IMR-90 (cell line): ENCODE results near the gene GSTO1. TPM values are rescaled to one million over a fixed set of nuclear protein-coding genes. Genes with fewer than 3 reads are reported as not detected.

ENCODE experiments used
- ATAC-seq: fragments of 200-7000 bp; cut with Tn5 transposase; 2 replicates; pipeline ENCODE4 v1.9.1; 2020; ENCODE audit warnings: low read depth, mild to moderate bottlenecking, moderate library complexity
- BruUV-seq: library from RNA; stranded (reverse); fragments of 400-500 nt; replicated peaks from 2 replicates; lab custom pipeline; 2021; lab: Mats Ljungman, UMichigan
- CTCF ChIA-PET: fragments of 300-600 bp; formaldehyde crosslinking; extraction: SDS; loops from one replicate; lab custom pipeline; 2021; ENCODE audit warnings: antibody characterized with exemption; lab: Yijun Ruan, JAX
- POLR2A ChIA-PET: fragments of 300-600 bp; sonication (Branson Sonifier 250); formaldehyde crosslinking; loops from one replicate; lab custom pipeline; 2022; ENCODE audit warnings: antibody characterized with exemption; ENCODE audit not compliant: unreplicated experiment; lab: Charles Lee
- DNase-seq: peaks from one replicate; pipeline ENCODE4 v3.0.0; 2013
- H2AFZ ChIP-seq: replicated peaks from 2 replicates; pipeline ENCODE3; 2013; ENCODE audit warnings: low read length, mild to moderate bottlenecking; ENCODE audit not compliant: poor library complexity
- H2AK5ac ChIP-seq: 2 replicates; pipeline ENCODE4 v1.6.1; 2013; ENCODE audit warnings: low read depth, low read length, inconsistent platforms
- H2AK9ac ChIP-seq: replicated peaks from 2 replicates; pipeline ENCODE3; 2013; ENCODE audit warnings: mild to moderate bottlenecking, low read depth, low read length, moderate library complexity; ENCODE audit not compliant: poor library complexity
- H2BK120ac ChIP-seq: 2 replicates; pipeline ENCODE4 v1.6.1; 2013; ENCODE audit warnings: low read depth, low read length, inconsistent platforms
- H2BK15ac ChIP-seq: 3 replicates; pipeline ENCODE4 v1.6.1; 2013; ENCODE audit warnings: low read depth, low read length, inconsistent platforms
- H2BK20ac ChIP-seq: 2 replicates; pipeline ENCODE4 v1.6.1; 2013; ENCODE audit warnings: low read depth, mild to moderate bottlenecking, inconsistent platforms, low read length, moderate library complexity
- H2BK5ac ChIP-seq: 2 replicates; pipeline ENCODE4 v1.6.1; 2013; ENCODE audit warnings: mild to moderate bottlenecking, low read depth, low read length, inconsistent platforms; ENCODE audit not compliant: poor library complexity, severe bottlenecking
- H3K14ac ChIP-seq: replicated peaks from 2 replicates; pipeline ENCODE4 v1.6.1; 2013; ENCODE audit warnings: low read depth, low read length, inconsistent platforms
- H3K18ac ChIP-seq: 2 replicates; pipeline ENCODE4 v1.6.1; 2013; ENCODE audit warnings: low read depth, low read length, control low read depth
- H3K23ac ChIP-seq: 2 replicates; pipeline ENCODE4 v1.6.1; 2013; ENCODE audit warnings: low read depth, low read length, inconsistent platforms
- H3K27ac ChIP-seq: 2 replicates; pipeline ENCODE4 v1.5.1; 2013; ENCODE audit warnings: mild to moderate bottlenecking, control low read depth, low read length; ENCODE audit not compliant: insufficient read depth
- H3K27me3 ChIP-seq: 2 replicates; pipeline ENCODE4 v1.6.1; 2013; ENCODE audit warnings: low read length; ENCODE audit not compliant: control insufficient read depth, insufficient read depth
- H3K36me3 ChIP-seq: 2 replicates; pipeline ENCODE4 v1.6.1; 2013; ENCODE audit warnings: low read length, mixed read lengths; ENCODE audit not compliant: control insufficient read depth, insufficient read depth
- H3K4ac ChIP-seq: 2 replicates; pipeline ENCODE4 v1.6.1; 2013; ENCODE audit warnings: low read depth, low read length, inconsistent platforms
- H3K4me1 ChIP-seq: 2 replicates; pipeline ENCODE4 v1.6.1; 2013; ENCODE audit warnings: low read length, mixed read lengths; ENCODE audit not compliant: control insufficient read depth, insufficient read depth
- H3K4me2 ChIP-seq: 2 replicates; pipeline ENCODE4 v1.6.1; 2013; ENCODE audit warnings: low read depth, mild to moderate bottlenecking, control low read depth, low read length, moderate library complexity
- H3K4me3 ChIP-seq: 2 replicates; pipeline ENCODE4 v1.5.1; 2013; ENCODE audit warnings: low read depth, mild to moderate bottlenecking, control low read depth, low read length, moderate library complexity; ENCODE audit not compliant: insufficient read depth
- H3K56ac ChIP-seq: 2 replicates; pipeline ENCODE4 v1.6.1; 2013; ENCODE audit warnings: low read length, inconsistent platforms; ENCODE audit not compliant: insufficient read depth; ENCODE audit errors: extremely low read depth
- H3K79me1 ChIP-seq, 2 experiments: 2 replicates each; pipeline ENCODE4 v1.6.1; 2013; ENCODE audit warnings: low read length in 2 of 2, inconsistent platforms in 1 of 2, low read depth in 1 of 2
- H3K9ac ChIP-seq: 2 replicates; pipeline ENCODE4 v1.6.1; 2013; ENCODE audit warnings: low read depth, low read length, control low read depth
- H3K9me1 ChIP-seq: 2 replicates; pipeline ENCODE4 v1.6.1; 2013; ENCODE audit warnings: low read length, inconsistent platforms; ENCODE audit not compliant: insufficient read depth
- H3K9me3 ChIP-seq: 2 replicates; pipeline ENCODE4 v1.6.1; 2013; ENCODE audit warnings: low read length; ENCODE audit not compliant: control insufficient read depth, insufficient read depth
- H4K20me1 ChIP-seq: 2 replicates; pipeline ENCODE4 v1.6.1; 2013; ENCODE audit warnings: low read length, inconsistent platforms; ENCODE audit not compliant: insufficient read depth
- H4K5ac ChIP-seq: 2 replicates; pipeline ENCODE4 v1.6.1; 2013; ENCODE audit warnings: mild to moderate bottlenecking, low read depth, low read length, control low read depth
- H4K8ac ChIP-seq, 2 experiments: 2 replicates each; pipeline ENCODE4 v1.6.1; 2013; ENCODE audit warnings: low read depth in 2 of 2, low read length in 2 of 2, control low read depth in 1 of 2, inconsistent platforms in 1 of 2
- H4K91ac ChIP-seq: 2 replicates; pipeline ENCODE4 v1.6.1; 2013; ENCODE audit warnings: low read depth, low read length, inconsistent platforms; ENCODE audit not compliant: insufficient read depth
- CHD1 ChIP-seq: IDR thresholded peaks from 2 replicates; pipeline ENCODE4 v1.6.1; 2012; ENCODE audit warnings: low read depth, low read length, improper control_type of control experiment
- MAZ ChIP-seq: IDR thresholded peaks from 2 replicates; pipeline ENCODE4 v1.6.1; 2012; ENCODE audit warnings: low read depth, mild to moderate bottlenecking, low read length, improper control_type of control experiment, moderate library complexity, borderline replicate concordance
- MXI1 ChIP-seq: IDR thresholded peaks from 2 replicates; pipeline ENCODE4 v1.6.1; 2012; ENCODE audit warnings: low read depth, mild to moderate bottlenecking, low read length, moderate library complexity, borderline replicate concordance
- POLR2A ChIP-seq: IDR thresholded peaks from 2 replicates; pipeline ENCODE4 v1.6.1; 2012; ENCODE audit warnings: mild to moderate bottlenecking, low read depth, low read length
- USF2 ChIP-seq: fragments of 150-350 bp; IDR thresholded peaks from 2 replicates; pipeline ENCODE4 v1.6.1; 2017; ENCODE audit warnings: mild to moderate bottlenecking, antibody characterized with exemption, low read length, low read depth
- WGBS, 2 experiments: methylation state at CpG; one replicate each; pipeline versions ENCODE4 v1.1.5 to v1.1.7; 2013; ENCODE audit warnings: missing lambda C conversion rate in 2 of 2; ENCODE audit not compliant: insufficient read length in 1 of 2; ENCODE audit errors: extremely low coverage in 2 of 2; 5-methylcytosine and 5-hydroxymethylcytosine counted together
- dilution Hi-C: fragments of 300-500 bp; cut with HindIII; formaldehyde crosslinking; loops from one replicate; pipeline ENCODE4 v1.14.3; 2018; ENCODE audit warnings: low sequenced_read_pairs; ENCODE audit not compliant: unreplicated experiment
- in situ Hi-C: fragments of 300-500 bp; cut with MboI; formaldehyde crosslinking; loops from 3 replicates; pipeline ENCODE4 v1.14.3; 2019; ENCODE audit warnings: low sequenced_read_pairs, inconsistent platforms, mixed read lengths
- intact Hi-C: fragments of 100-400 bp; cut with micrococcal nuclease; formaldehyde crosslinking; loops from 2 replicates; pipeline ENCODE4 v1.10.0; 2022
- polyA plus RNA-seq, 3 experiments: library from polyadenylated mRNA; depleted of rRNA; stranded (reverse); fragments of >200 nt; gene quantifications; 2 replicates each; pipeline ENCODE4 v1.2.3, GENCODE V29; 2012; ENCODE audit warnings: low replicate concordance in 1 of 3
- total RNA-seq: library from RNA; depleted of rRNA; stranded (reverse); fragments of >200 nt; gene quantifications from 2 replicates; pipeline ENCODE4 v1.2.3, GENCODE V29; 2012

Gene GSTO1
- total and polyA plus RNA-seq, 2 of the 4 experiments (the other 2 are of a cell fraction): 186 to 258 TPM

DNA sequence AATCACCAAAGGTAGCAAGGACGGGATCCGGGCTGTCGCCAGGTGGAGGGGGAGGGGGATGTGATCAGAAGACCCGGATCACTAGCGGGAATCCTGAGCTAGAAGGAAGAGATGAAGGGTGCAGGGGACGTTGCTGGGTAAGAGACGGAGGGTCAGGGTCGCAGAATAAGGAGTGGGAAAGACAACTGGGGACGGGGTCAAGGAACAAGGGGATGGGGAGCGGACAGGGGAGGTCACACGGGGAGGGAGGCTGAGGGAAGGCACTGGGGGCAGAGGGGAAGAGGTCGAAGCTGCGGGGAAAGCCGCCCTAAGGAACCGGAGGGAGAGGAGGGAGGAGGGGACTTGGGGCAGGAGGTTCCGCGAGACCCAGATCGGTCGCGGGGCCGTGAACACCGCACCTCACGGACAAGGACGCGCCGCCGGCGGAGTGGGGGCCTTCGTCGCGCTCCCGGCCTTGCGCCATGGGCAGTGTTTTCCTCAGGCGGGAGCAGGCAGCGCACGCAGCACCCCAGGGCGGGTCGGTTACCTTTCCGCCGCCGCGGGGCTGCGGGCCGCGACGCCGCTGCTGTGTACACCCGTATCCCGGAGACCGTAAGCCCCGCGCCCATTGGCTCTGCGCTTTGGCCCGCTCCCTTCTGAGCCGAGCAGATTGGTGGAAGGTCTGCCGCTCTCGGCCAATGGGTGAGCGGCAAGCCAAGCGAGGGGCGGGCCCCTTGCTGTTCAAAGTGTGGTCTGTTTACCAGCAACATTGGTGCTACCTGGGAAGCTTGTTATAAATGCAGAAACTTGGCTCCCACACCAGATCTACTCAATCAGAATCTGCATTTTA is 22.7 kb upstream of the GSTO1 start, which contains the start of gene CFAP43:
Gene CFAP43, minus strand, starts transcription at position 581 of the 829 bp plus-strand sequence. Its CDS starts 118 bp downstream, at position 463.
- H3K36me3 ChIP-seq: no peaks in the 10 kb centered on the region
- no peak within 1 kb of the TSS for H3K14ac ChIP-seq
- H2AFZ ChIP-seq: peak within 1 kb of the TSS; percentile 98
- no peaks in the 10 kb centered on the region for H3K9me3 ChIP-seq
- H3K4me3 ChIP-seq: peak within 1 kb of the TSS; percentile 96
- in situ Hi-C loops (no loop called here), dilution Hi-C loops (no loop called here), intact Hi-C loops (loop anchor here (2.0 kb wide), 1 partner anchor 63 kb away; no protein-coding TSS in a partner anchor)
- no peaks in the 10 kb centered on the region for H3K79me1 ChIP-seq
- no peak within 1 kb of the TSS for H4K91ac ChIP-seq
- no peak within 1 kb of the TSS for H2AK5ac ChIP-seq
- peak within 1 kb of the TSS; percentile 26 to 28; a peak in 1 of 4 replicates for H4K8ac ChIP-seq
- ChIA-PET CTCF (no interaction called here), POLR2A (no interaction called here)
- TF ChIP-seq POLR2A: no peak
- TF ChIP-seq MAZ: peak; percentile 39; the same call in 1 of the 2 replicates
- no peak for TF ChIP-seq USF2
- 0 out of 2 replicates have a peak, but pooled peaks have one; percentile 56 for TF ChIP-seq MXI1
- no peak for TF ChIP-seq CHD1
- no peak within 1 kb of the TSS for H3K4ac ChIP-seq
- peak within 1 kb of the TSS; percentile 65 for H3K9ac ChIP-seq
- ATAC-seq: peak; percentile 100
- H3K4me2 ChIP-seq: peak within 1 kb of the TSS; percentile 88
- H2BK5ac ChIP-seq: no peak within 1 kb of the TSS
- BruUV-seq: no TSS peak
- peak within 1 kb of the TSS; percentile 10; the same call in 1 of the 2 replicates for H4K5ac ChIP-seq
- H2BK120ac ChIP-seq: no peak within 1 kb of the TSS
- peak; percentile 91 for DNase-seq
- 0% methylated on average over 30 of the region's 60 CpGs; no CpG with 5 or more reads in 1 of the 2 experiments for WGBS, 2 experiments
- H3K56ac ChIP-seq: no peak within 1 kb of the TSS
- no peak within 1 kb of the TSS for H3K18ac ChIP-seq
- H3K27me3 ChIP-seq: no peaks in the 10 kb centered on the region
- H2AK9ac ChIP-seq: peak within 1 kb of the TSS; percentile 71
- no peaks in the 10 kb centered on the region for H4K20me1 ChIP-seq
- H2BK15ac ChIP-seq: no peak within 1 kb of the TSS
- H3K27ac ChIP-seq: no peak within 1 kb of the TSS; the same call in 1 of the 2 replicates
- H3K23ac ChIP-seq: no peak within 1 kb of the TSS
- no peaks in the 10 kb centered on the region for H3K4me1 ChIP-seq
- no peak within 1 kb of the TSS for H2BK20ac ChIP-seq
- H3K9me1 ChIP-seq: no peaks in the 10 kb centered on the region
